Epithelial cell of alveolus of lung (primary cell): ENCODE data around the gene SIK1. TPM values are rescaled to one million over a fixed set of nuclear protein-coding genes. Genes with fewer than 3 reads are reported as not detected.

Experiments used
- total RNA-seq: library from RNA; depleted of rRNA; stranded (reverse); fragments of >200 nt; gene quantifications from 2 replicates; pipeline ENCODE4 v1.2.1, GENCODE V29; 2015

Gene SIK1
- 2.8 and 11.0 TPM in 2 replicates for total RNA-seq

DNA sequence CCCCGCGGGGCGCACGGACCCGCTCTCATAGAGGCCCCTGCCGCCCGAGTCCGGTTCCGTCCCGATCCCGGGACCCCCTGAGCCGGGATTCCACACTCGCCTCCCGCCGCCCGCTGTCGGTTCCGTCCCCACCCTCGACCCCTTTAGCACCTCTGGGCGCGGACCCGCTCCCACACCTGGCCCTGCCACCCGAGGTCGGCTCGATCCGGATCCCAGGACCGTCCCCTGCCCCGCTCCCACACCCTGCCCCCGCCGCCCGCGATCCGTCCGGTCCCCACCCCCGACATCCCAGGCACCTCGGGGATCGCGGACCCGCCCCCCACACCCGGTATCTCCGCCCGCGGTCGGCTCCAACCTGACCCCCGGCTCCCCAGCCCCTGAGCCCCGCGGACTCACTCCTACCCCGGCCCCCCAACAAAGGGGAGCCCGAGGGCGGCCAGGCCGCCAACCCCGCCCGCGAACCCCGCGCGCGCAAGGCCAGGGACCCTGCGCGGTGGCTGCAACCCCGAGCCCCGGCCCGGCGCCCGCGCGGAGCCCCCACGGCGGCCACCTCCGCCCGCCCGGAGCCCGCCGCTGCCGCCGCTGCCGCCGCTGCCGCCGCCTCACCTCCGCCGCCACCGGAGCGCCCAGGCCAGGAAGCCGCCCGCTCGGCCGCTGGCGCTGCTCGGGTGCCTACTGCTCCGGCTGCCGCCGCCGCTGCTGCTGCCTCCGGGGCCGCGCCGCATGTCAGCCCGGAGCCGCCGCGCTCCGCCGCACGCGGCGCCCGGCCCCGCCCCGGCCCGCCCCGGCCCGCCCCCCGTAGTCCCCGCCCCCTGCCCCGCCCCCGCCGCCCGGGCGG lies at the start of gene SIK1:
SIK1 (minus strand) TSS at position 728 of the 838 bp plus-strand sequence. CDS start 953 bp downstream, outside the sequence.

Other genes starting within 250 kb of the SIK1 start
- gene HSF2BP, start 232.4 kb upstream of the SIK1 start, total RNA-seq, result 0.48 and 1.0 TPM in 2 replicates
- 20.3 and 27.8 TPM in 2 replicates for gene RRP1B, start 232.4 kb upstream of the SIK1 start, total RNA-seq